Parietal lobe (tissue), 2 donors: ENCODE results near the gene CDC42. TPM values are rescaled to one million over a fixed set of nuclear protein-coding genes. Genes with fewer than 3 reads are reported as not detected.

Experiments used
- small RNA-seq: library from RNA; depleted of rRNA; stranded (forward); fragments of <200 nt; gene quantifications from one replicate; pipeline ENCODE3, GENCODE V24; 2014; ENCODE audit warnings: low replicate concordance
- total RNA-seq: library from RNA; depleted of rRNA; stranded (reverse); fragments of >200 nt; gene quantifications from one replicate; pipeline ENCODE4 v1.2.3, GENCODE V29; 2014

CDC42 gene
- total RNA-seq = 243 TPM

GRCh38 chr1:22052115-22053016, at the start of gene CDC42:
Gene CDC42, plus strand, starts transcription at chr1:22052709. Its CDS starts 25,770 bp downstream, at chr1:22078479.

Small RNAs within 50 kb of the gene (small RNA-seq; reads per million reads assigned to genes)
- not detected for gene RN7SL186P
- gene RNU6-776P = not detected

Other genes starting within 250 kb of the CDC42 start
- not detected for gene LDLRAD2, start 240.4 kb upstream of the CDC42 start, total RNA-seq
- 11.3 TPM for gene HSPG2, start 115.4 kb upstream of the CDC42 start, total RNA-seq
- gene CELA3B, start 75.7 kb upstream of the CDC42 start, total RNA-seq = not detected
- not detected for gene CELA3A, start 51.1 kb upstream of the CDC42 start, total RNA-seq
- gene WNT4, start 90.4 kb downstream of the CDC42 start, total RNA-seq = 4.4 TPM